ENCODE data around the gene KLK8.

KLK8 gene

DNA sequence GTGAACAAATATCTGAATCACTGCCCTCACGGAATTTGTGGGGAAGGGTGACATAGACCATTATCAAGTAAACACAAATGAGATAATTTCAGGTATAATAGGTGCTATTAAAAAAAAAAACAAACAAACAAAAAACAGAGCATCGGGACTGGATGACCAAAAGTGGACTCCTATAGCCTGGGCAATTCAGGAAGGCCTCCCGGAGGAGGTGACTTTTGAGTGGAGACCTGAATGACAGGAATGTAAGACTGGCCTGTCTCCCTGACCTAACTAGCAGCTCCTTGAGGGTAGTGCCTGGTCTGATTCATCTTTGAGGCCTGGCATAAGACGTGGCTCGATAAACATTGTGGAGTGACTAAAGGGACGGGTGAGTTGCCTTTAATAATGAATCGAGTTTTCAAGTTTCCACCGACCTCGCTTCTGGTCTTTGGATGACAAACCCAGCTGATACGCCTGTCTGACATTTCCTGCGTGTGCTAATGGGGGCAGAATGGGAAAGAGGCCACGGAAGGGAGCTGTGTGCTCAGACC is 11.3 kb upstream of the KLK8 start:
- Mint-ChIP-seq H3K9me3 (no peaks in the 10 kb centered on the region), H3K27me3 (peaks cover 83% of the 10 kb centered on the region), H3K36me3 (ENCODE audit: insufficient read depth) (no peaks in the 10 kb centered on the region), H3K4me3 (no peak overlapping the region), H3K4me1 (peaks cover 10% of the 10 kb centered on the region), H3K27ac (ENCODE audit: low read depth) (no peak overlapping the region)
- ATAC-seq (replicated peaks; ENCODE audit: extremely low read depth, poor library complexity, severe bottlenecking) (no peak), DNase-seq (ENCODE audit: low spot score in 2 of 2) (no peak)

DNA sequence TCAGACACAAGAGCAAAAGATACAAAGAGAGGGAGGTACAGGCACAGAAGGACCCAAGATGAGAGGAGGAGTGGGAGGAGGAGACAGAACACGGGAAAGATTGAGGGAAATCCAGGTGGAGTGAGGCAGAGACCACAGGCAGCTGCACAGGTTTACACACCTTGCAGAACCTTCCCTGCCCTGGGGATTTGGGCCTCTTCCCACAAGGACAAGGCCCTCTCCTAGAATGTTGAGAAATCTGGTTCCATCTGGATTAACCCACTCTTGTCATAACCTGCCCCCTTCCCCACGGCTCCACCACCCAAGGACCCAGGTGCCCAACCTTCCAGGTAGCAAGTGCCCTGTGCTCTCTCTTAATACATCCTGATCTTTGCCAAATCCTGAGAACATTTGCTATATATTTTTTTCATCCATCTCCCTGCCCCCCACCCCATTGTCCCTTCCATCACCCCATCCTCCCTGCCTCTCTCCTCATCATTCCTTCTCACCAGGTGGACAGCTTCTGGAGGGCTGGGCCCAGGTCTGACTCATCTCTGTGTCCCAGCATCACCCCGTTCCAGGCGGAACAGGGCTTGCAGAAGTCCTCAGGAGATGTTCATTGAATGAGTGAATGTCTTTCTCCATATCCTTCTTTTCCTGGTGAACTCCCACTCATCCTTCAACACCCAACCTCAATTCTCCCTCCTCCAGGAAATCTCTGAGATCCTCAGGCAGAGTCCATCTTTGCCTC is 8.8 kb upstream of the KLK8 start:
- H3K36me3 Mint-ChIP-seq (ENCODE audit: insufficient read depth): no peaks in the 10 kb centered on the region
- H3K4me3 Mint-ChIP-seq: no peak overlapping the region

DNA sequence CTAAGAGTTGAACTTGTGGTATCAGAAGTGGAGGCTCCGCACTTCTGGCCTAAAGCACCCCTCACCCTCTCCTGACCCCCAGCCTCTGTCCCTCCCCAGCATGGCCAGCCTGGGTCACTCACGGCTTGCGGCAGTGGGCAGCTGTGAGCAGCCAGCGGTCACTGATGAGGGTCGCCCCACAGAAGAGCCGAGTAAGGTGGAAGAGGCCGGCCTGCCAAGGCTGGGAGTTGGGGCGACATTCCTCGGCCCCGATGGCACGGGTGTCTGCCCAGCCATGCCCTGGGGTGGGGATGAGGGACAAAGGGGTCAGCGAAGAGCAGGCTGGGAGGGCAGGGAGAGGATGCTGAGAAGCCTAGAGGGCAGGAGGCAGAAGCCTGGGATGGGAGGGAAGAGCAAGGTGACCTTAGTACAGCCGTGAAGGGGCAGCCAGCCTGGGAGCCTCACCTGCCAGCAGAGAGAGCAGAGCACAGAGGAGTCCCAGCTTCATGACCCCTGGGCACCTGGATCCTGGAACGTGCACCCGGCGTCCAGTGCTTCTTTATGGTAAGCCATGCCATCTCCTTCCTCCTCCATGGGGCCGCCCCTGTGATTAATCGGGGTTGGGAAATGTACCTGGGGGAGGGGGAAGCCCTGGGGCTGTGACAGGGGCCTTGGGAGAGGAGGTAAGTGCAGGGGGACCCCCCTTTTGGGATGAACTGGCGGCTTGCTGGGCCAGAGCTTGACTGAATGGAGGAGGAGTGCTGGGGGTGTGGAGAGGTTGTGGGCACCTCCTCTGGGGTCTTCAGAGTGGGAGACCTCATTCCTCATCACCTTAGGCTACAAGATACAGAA is 7.9 kb upstream of the KLK8 start:
- no peaks in the 10 kb centered on the region for H3K36me3 Mint-ChIP-seq (ENCODE audit: insufficient read depth)
- no peak overlapping the region for H3K4me3 Mint-ChIP-seq
- no peaks in the 10 kb centered on the region for H3K4me1 Mint-ChIP-seq
- peaks cover 66% of the 10 kb centered on the region for H3K27me3 Mint-ChIP-seq
- H3K27ac Mint-ChIP-seq (ENCODE audit: low read depth): no peak overlapping the region
- no peak for ATAC-seq (replicated peaks; ENCODE audit: extremely low read depth, poor library complexity, severe bottlenecking)
- no peak for DNase-seq (ENCODE audit: low spot score in 2 of 2)
- no peaks in the 10 kb centered on the region for H3K9me3 Mint-ChIP-seq

More for the DNA sequence above, 8.8 kb upstream of the KLK8 start:
- Mint-ChIP-seq H3K27ac (ENCODE audit: low read depth) (no peak overlapping the region), H3K9me3 (no peaks in the 10 kb centered on the region), H3K4me1 (no peaks in the 10 kb centered on the region), H3K27me3 (peaks cover 73% of the 10 kb centered on the region)
- DNase-seq (ENCODE audit: low spot score in 2 of 2): no peak
- ATAC-seq (replicated peaks; ENCODE audit: extremely low read depth, poor library complexity, severe bottlenecking): no peak

DNA sequence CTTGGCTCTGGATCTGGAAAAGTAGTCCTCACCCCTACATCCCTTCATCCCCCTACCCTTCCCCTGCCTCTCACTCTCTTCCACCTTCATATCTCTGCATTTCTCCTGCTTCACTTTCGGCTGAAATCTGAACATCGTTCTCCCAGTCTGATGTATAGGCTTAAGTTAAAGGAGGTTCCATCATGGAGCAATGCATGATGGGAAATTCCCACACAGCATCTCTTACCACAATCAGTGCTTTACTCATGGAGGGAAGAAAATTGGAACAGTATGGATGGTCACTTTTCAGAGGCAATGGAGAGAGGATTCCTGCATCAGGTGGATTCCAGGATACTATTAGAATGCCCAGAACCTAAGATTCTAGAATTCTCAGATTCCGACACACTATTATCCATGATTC is 6.1 kb upstream of the KLK8 start:
- Mint-ChIP-seq H3K4me1 (no peaks in the 10 kb centered on the region), H3K4me3 (no peak overlapping the region), H3K36me3 (ENCODE audit: insufficient read depth) (no peaks in the 10 kb centered on the region), H3K27ac (ENCODE audit: low read depth) (no peak overlapping the region), H3K27me3 (peaks cover 66% of the 10 kb centered on the region), H3K9me3 (no peaks in the 10 kb centered on the region)
- ATAC-seq (replicated peaks; ENCODE audit: extremely low read depth, poor library complexity, severe bottlenecking) (no peak), DNase-seq (ENCODE audit: low spot score in 2 of 2) (no peak)

DNA sequence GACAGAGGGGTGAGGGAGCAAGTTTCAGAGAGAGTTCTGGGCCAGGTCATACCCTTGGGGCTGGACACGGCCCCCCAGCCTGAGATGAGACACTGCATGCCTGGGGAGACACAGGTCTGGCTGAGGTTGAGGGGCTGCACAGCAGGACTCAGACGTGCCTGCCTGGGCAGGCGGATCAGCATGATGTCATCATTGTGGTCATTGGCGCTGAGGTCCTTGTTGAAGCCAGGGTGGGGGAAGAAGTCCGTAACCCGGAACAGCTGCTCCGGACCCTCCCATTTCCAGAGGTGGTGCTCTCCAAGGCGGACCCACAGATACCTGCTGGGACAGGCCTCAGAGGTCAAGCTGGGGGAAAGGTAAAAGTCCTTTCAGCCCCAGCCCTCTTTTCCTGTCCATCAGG is 5.0 kb upstream of the KLK8 start:
- ATAC-seq (replicated peaks; ENCODE audit: extremely low read depth, poor library complexity, severe bottlenecking): no peak
- Mint-ChIP-seq H3K36me3 (ENCODE audit: insufficient read depth) (no peaks in the 10 kb centered on the region), H3K4me3 (no peak overlapping the region), H3K9me3 (no peaks in the 10 kb centered on the region), H3K4me1 (no peaks in the 10 kb centered on the region), H3K27me3 (peaks cover 73% of the 10 kb centered on the region), H3K27ac (ENCODE audit: low read depth) (no peak overlapping the region)
- DNase-seq (ENCODE audit: low spot score in 2 of 2): no peak

DNA sequence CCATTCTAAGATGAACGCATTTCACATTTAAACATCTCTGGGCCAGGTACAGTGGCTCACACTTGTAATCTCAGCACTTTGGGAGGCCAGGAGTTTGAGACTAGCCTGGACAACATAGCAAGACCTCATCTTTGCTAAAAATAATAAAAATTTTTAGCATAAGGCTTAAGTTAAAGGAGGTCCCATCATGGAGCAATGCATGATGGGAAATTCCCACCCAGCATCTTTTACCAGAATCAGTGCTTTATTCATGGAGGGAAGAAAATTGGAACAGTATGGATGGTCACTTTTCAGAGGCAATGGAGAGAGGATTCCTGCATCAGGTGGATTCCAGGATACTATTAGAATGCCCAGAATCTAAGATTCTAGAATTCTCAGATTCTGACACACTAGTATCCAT is 3.8 kb upstream of the KLK8 start:
- Mint-ChIP-seq H3K27me3 (peaks cover 74% of the 10 kb centered on the region), H3K4me3 (no peak overlapping the region), H3K36me3 (ENCODE audit: insufficient read depth) (no peaks in the 10 kb centered on the region), H3K9me3 (no peaks in the 10 kb centered on the region), H3K27ac (ENCODE audit: low read depth) (no peak overlapping the region), H3K4me1 (no peaks in the 10 kb centered on the region)
- ATAC-seq (replicated peaks; ENCODE audit: extremely low read depth, poor library complexity, severe bottlenecking) (no peak), DNase-seq (ENCODE audit: low spot score in 2 of 2) (no peak)

DNA sequence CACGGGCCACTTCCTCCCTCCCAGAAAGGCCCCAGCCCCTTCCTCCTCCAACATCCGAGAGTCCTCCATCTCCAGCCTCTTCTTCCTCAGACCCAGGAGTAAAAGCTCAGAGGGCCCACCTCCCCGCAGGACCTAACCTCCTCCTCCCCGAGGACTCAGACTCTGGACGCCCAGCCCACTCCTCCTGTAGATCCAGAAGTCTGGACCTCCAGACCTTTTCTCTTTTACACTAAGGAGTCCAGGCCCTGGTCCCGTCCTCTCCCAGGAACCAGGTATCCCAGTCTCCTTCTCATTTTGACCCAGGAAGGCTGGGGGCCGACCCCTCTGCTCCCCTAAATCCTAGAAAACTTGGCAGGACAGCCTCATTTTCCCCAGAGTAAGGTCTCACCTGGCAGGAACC is 1.9 kb upstream of the KLK8 start:
- Mint-ChIP-seq H3K27ac (ENCODE audit: low read depth) (no peak overlapping the region), H3K9me3 (no peaks in the 10 kb centered on the region), H3K36me3 (ENCODE audit: insufficient read depth) (peaks cover under 1% of the 10 kb centered on the region), H3K4me1 (no peaks in the 10 kb centered on the region), H3K4me3 (no peak overlapping the region), H3K27me3 (peaks cover 77% of the 10 kb centered on the region)
- ATAC-seq (replicated peaks; ENCODE audit: extremely low read depth, poor library complexity, severe bottlenecking) (no peak), DNase-seq (ENCODE audit: low spot score in 2 of 2) (no peak)

DNA sequence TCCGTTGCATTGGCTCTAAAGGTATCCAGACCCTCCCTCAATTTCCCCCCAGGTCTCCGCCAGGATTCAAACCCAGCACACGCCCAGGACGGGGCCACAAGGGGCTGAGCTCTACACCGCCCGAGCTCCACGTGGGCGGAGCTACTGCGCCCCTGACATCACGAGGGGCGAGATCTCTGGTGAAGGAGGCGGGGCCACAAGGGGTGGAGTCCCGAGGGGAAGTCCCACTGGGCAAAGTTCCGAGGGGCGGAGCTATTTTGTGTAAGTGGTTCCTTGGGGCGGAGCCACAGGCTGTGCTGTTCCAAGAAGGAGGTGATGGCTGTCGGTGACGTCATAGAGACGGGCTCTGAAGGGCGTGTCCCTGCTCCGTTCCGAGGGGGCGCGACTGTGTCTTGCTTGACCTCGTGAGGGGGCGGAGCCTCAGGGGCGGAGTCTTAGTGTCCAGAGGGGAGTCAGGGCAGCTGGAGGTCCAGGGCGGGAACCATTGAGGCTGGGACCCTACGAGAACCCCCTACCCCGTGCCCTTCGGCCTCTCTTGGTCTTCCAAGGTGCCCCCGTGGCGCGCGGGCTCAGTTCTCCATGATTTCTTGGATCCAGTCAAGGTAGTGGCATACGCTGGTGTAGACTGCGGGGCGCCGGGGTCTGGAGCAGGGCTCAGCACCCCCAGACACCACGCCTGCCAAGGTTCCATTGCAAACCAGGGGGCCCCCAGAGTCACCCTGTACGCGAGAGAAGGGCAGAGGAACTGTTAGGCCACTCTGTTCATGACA is 1.3 kb upstream of the KLK8 start:
- H3K4me3 Mint-ChIP-seq: no peak overlapping the region
- DNase-seq (ENCODE audit: low spot score in 2 of 2) (no peak), ATAC-seq (replicated peaks; ENCODE audit: extremely low read depth, poor library complexity, severe bottlenecking) (no peak)
- H3K27me3 Mint-ChIP-seq: peaks cover 83% of the 10 kb centered on the region
- H3K9me3 Mint-ChIP-seq: no peaks in the 10 kb centered on the region
- no peak overlapping the region for H3K27ac Mint-ChIP-seq (ENCODE audit: low read depth)
- H3K36me3 Mint-ChIP-seq (ENCODE audit: insufficient read depth): peaks cover 2% of the 10 kb centered on the region
- no peaks in the 10 kb centered on the region for H3K4me1 Mint-ChIP-seq

DNA sequence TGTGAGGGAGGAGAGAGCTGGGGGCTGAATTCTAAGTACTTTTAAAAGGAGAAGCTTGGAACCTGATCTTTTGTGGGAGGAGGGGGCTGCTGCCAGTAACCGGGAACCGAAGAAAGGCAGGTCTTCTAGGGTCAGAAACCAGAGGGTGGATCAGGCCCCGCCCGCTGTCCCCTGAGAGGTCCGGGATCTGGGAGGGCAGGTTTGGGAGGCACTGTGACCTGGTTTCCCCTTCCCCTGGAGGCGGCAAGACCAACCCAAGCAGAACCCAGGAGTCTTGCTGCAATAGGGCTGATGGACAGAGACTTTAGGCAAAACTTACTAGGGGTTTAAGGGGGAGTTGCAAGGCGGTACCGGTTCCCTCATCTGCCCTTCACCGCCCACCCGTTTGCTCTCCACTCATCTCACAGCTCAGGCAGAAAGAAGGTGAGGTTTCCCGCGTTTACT is 707 bp upstream of the KLK8 start:
- Mint-ChIP-seq H3K4me1 (no peaks in the 10 kb centered on the region), H3K27ac (ENCODE audit: low read depth) (no peak overlapping the region), H3K4me3 (no peak overlapping the region), H3K9me3 (no peaks in the 10 kb centered on the region), H3K36me3 (ENCODE audit: insufficient read depth) (peaks cover 2% of the 10 kb centered on the region), H3K27me3 (peaks cover 88% of the 10 kb centered on the region)
- ATAC-seq (replicated peaks; ENCODE audit: extremely low read depth, poor library complexity, severe bottlenecking) (no peak), DNase-seq (ENCODE audit: low spot score in 2 of 2) (no peak)

DNA sequence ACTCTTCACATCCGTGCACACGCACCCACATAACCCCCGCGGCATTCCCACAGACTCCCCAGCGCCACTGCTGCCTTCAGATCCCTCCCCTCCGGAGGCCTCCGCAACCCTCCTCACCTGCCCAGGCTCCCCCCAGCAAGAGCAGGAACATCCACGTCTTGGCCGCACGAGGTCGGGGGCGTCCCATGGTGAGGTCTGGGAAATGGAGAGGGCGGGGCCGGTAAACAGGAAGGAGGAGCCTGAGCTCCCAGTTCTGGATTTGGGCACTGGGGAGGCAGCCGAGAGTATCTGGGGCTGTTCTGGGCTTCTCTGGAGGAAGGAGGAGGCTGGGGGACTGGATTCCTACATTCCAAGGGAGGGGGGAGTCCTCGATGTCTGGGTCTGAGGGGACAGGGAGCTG is 423 bp downstream of the KLK8 start:
- no peaks in the 10 kb centered on the region for H3K4me1 Mint-ChIP-seq
- ATAC-seq (replicated peaks; ENCODE audit: extremely low read depth, poor library complexity, severe bottlenecking) (no peak), DNase-seq (ENCODE audit: low spot score in 2 of 2) (no peak)
- H3K27ac Mint-ChIP-seq (ENCODE audit: low read depth): no peak overlapping the region
- H3K4me3 Mint-ChIP-seq: no peak overlapping the region
- peaks cover 80% of the 10 kb centered on the region for H3K27me3 Mint-ChIP-seq
- H3K36me3 Mint-ChIP-seq (ENCODE audit: insufficient read depth): peaks cover 2% of the 10 kb centered on the region
- no peaks in the 10 kb centered on the region for H3K9me3 Mint-ChIP-seq

DNA sequence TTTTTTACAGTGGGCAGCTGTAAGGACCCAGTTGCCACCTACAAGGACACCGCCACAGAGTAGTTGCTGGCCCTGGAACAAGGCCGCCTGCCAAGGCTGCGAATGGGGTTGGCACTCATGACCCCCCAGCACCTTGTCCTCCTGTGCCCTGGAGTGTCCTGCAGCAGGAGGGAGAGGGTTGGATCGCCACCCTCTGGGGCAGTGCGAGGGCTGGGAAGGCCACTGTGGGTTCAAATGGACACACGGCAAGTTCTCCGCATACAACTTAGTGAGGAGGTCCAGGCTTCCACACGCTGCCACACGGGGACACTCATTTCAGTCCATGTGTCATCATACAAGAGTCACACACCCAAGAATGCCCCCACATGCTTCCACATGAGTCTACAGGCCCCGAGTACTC is 978 bp downstream of the KLK8 start:
- no peak for DNase-seq (ENCODE audit: low spot score in 2 of 2)
- ATAC-seq (replicated peaks; ENCODE audit: extremely low read depth, poor library complexity, severe bottlenecking): no peak
- H3K36me3 Mint-ChIP-seq (ENCODE audit: insufficient read depth): peaks cover 2% of the 10 kb centered on the region
- H3K4me1 Mint-ChIP-seq: no peaks in the 10 kb centered on the region
- no peak overlapping the region for H3K4me3 Mint-ChIP-seq
- peaks cover 77% of the 10 kb centered on the region for H3K27me3 Mint-ChIP-seq
- no peaks in the 10 kb centered on the region for H3K9me3 Mint-ChIP-seq
- no peak overlapping the region for H3K27ac Mint-ChIP-seq (ENCODE audit: low read depth)

DNA sequence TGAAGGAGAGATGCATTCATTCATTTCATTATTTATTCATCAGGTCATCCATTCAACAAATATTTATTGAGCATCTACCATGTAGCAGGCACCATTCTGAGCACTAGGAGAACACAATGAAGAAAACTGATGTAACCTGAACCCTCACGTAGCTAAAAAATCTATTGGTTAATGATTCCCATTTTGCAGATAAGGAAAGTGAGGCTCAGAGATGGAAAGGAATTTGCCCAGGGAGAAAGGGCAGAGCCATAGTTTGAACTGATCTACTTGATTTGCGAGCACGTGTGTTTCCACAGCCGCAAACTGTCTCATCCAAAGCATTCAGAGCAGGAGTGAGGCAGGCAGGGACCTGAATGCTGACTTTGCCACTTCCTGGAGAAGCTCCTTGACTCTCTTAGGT is 2.7 kb downstream of the KLK8 start:
- no peak for ATAC-seq (replicated peaks; ENCODE audit: extremely low read depth, poor library complexity, severe bottlenecking)
- DNase-seq (ENCODE audit: low spot score in 2 of 2): no peak
- no peak overlapping the region for H3K27ac Mint-ChIP-seq (ENCODE audit: low read depth)
- H3K9me3 Mint-ChIP-seq: no peaks in the 10 kb centered on the region
- peaks cover 2% of the 10 kb centered on the region for H3K36me3 Mint-ChIP-seq (ENCODE audit: insufficient read depth)
- peaks cover 69% of the 10 kb centered on the region for H3K27me3 Mint-ChIP-seq
- no peak overlapping the region for H3K4me3 Mint-ChIP-seq
- no peaks in the 10 kb centered on the region for H3K4me1 Mint-ChIP-seq
